Glomerular visceral epithelial cell (primary cell): ENCODE measurements around the gene RRAGA.
"Not testable (repeated sequence)": the region's sequence is repeated elsewhere in the genome, so short reads cannot be mapped to it uniquely, and the experiment has no call there.

Source experiments
- DNase-seq: peaks from one replicate; pipeline ENCODE4 v3.0.0-alpha.2; 2016; ENCODE audit errors: extremely low spot score

Gene RRAGA

DNA sequence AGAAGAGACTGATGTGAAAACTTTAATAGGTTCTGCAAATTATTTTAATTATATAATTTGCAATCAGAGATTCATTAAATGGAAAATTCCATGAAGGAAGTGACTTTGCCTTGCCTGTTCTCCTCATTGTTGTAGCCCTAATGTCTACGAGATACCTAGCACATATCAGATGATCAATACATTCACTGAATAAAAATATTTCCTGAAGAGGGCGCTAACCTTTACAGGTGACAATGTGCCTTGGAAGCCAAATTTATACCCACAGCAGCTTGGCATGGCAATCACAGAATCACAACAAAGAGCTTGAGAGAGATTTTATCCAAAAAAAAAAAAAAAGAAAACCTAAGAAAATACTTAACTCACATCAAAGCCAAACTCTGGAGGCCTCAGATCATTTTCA is 36.1 kb downstream of the RRAGA start:
- DNase-seq, result peak; percentile 2

DNA sequence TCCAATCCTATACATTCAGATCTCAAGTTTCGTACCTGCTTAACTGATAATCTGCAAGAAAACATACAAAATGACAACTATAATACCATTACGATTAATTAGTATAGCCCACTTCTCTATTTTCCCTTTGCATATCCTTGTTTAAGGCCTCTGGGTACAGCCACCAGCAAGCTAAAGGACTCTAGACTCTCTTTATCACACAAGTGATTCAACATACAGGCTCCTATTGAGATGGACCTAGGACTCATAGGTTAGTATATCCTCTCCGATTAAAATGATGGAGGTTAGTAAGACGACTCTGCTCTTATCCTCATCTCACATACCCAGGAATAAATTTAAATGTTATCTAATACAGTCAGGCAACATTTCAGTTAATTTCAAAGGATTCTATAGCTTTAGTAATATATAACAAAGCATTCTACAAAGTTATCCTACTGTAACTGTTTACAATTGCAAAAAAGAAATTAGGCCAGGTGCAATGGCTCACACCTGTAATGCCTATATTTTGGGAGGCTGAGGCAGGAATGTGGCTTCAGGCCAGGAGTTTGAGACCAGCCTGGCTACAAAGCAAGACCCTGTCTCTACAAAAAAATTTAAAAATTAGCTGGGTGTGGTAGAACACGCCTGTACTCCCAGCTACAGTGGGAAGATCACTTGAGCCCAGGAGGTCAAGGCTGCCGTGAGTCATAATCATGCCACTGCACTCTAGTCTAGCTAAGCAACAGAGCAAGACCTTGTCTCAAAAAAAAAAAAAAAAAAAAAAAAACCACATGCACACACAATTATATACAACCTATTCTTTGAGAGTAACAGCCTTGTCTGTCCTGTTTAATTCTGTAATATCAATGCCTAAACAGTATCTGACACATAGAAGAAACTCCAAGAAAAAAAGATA is 38.1 kb downstream of the RRAGA start:
- DNase-seq, result peak; percentile 79

DNA sequence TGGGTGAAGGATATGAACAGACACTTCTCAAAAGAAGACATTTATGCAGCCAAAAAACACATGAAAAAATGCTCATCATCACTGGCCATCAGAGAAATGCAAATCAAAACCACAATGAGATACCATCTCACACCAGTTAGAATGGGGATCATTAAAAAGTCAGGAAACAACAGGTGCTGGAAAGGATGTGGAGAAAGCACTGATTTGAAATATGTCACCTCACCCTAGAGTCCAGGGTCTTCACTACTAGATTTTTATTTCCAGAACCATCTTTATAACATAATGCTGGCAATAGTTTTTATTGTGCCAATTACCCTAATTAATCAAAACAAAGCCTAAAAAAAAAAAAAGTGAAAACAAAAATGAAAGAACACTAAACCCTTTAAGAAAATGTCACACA is 48.2 kb downstream of the RRAGA start:
- DNase-seq, result not testable (repeated sequence)
